K562 (cell line): ENCODE measurements around the gene MYBPHL. TPM values are rescaled to one million over a fixed set of nuclear protein-coding genes. Genes with fewer than 3 reads are reported as not detected.
A peak's percentile ranks its signal among the peaks of the same experiment; 100 is the strongest.

Experiments used
- CBX8 ChIP-seq: fragments of 200-600 bp; sonication (generic); IDR thresholded peaks from 2 replicates; pipeline ENCODE4 v1.6.1; 2012; ENCODE audit warnings: borderline replicate concordance, mixed run types, low read depth, mild to moderate bottlenecking, moderate library complexity, mixed read lengths, low read length, control low read depth, inconsistent platforms; ENCODE audit not compliant: poor library complexity, severe bottlenecking; ENCODE audit errors: extremely low read depth
- DACH1 ChIP-seq: fragments of 450-650 bp; IDR thresholded peaks from 2 replicates; pipeline ENCODE4 v1.6.1; 2018; ENCODE audit not compliant: partially characterized antibody
- ESRRB ChIP-seq: fragments of 250-450 bp; sonication (Bioruptor Pico); IDR thresholded peaks from 2 replicates; pipeline ENCODE4 v1.5.0; 2020; ENCODE audit warnings: mild to moderate bottlenecking, moderate library complexity, borderline replicate concordance
- ETV1 ChIP-seq: fragments of 450-650 bp; conservative IDR thresholded peaks from 2 replicates; pipeline ENCODE4 v1.6.1; 2016; ENCODE audit warnings: missing genetic modification characterization, control low read depth, low read depth, missing compliant biosample characterization
- HDAC8 ChIP-seq: fragments of 450-650 bp; IDR thresholded peaks from 2 replicates; pipeline ENCODE4 v1.6.1; 2016; ENCODE audit warnings: mild to moderate bottlenecking, missing genetic modification characterization, moderate library complexity, missing compliant biosample characterization
- JUNB ChIP-seq: fragments of 450-650 bp; formaldehyde crosslinking; conservative IDR thresholded peaks from 2 replicates; pipeline ENCODE4 v1.4.0; 2020; ENCODE audit warnings: mild to moderate bottlenecking
- SIN3B ChIP-seq: fragments of 450-650 bp; IDR thresholded peaks from 2 replicates; pipeline ENCODE4 v1.6.1; 2017; ENCODE audit warnings: low read depth, mild to moderate bottlenecking, moderate library complexity
- STAG1 ChIP-seq: sonication (generic); formaldehyde crosslinking; IDR thresholded peaks from 2 replicates; pipeline ENCODE4 v1.5.0; 2020; ENCODE audit warnings: missing genetic modification reagents, borderline replicate concordance
- TCF3 ChIP-seq: sonication (generic); formaldehyde crosslinking; IDR thresholded peaks from 2 replicates; pipeline ENCODE4 v1.4.0; 2020; ENCODE audit warnings: mild to moderate bottlenecking, missing genetic modification reagents
- ZBTB17 ChIP-seq: fragments of 450-650 bp; formaldehyde crosslinking; IDR thresholded peaks from 2 replicates; pipeline ENCODE4 v1.4.0; 2020; ENCODE audit warnings: mild to moderate bottlenecking
- ZNF699 ChIP-seq: fragments of 250-450 bp; sonication (Bioruptor Pico); IDR thresholded peaks from 2 replicates; pipeline ENCODE4 v1.8.0; 2021; ENCODE audit warnings: mild to moderate bottlenecking, moderate library complexity; ENCODE audit not compliant: insufficient replicate concordance
- ZNF764 ChIP-seq: fragments of 250-450 bp; sonication (Bioruptor Pico); IDR thresholded peaks from 2 replicates; pipeline ENCODE4 v1.4.0; 2020; ENCODE audit warnings: low read depth, mild to moderate bottlenecking, moderate library complexity
- polyA plus RNA-seq, 8 experiments: library from polyadenylated mRNA; depleted of rRNA in 4 of 8; stranded (reverse) in 5 of 8; unstranded in 3 of 8; fragments of >200 nt; fragmentation: Nextera tagmentation in 2 of 8; fragmentation: Illumina TruSeq in 1 of 8; extraction: Ambion mirVana in 2 of 8; extraction: Trizol in 1 of 8; gene quantifications; 2 replicates each; pipeline versions ENCODE4 v1.2.1 to v1.2.3, GENCODE V29; 2011 to 2014; ENCODE audit warnings: inconsistent platforms in 1 of 8, missing spikeins in 1 of 8
- total RNA-seq, 7 experiments: library from RNA; depleted of rRNA in 6 of 7; stranded (reverse); fragments of >200 nt in 6 of 7; fragmentation: Illumina TruSeq in 2 of 7; extraction: Trizol in 2 of 7; gene quantifications; 2 replicates each; pipeline versions ENCODE4 v1.2.1 to v1.2.3, GENCODE V29; 2011 to 2021; ENCODE audit warnings: low replicate concordance in 1 of 7
- TF ChIP-seq, protein P1 (sequence below), 2 experiments: fragments of 200-800 bp in 1 of 2; sonication (Bioruptor generic) in 1 of 2; sonication (generic) in 1 of 2; formaldehyde crosslinking in 1 of 2; IDR thresholded peaks in 1 of 2; conservative IDR thresholded peaks in 1 of 2; 2 replicates each; pipeline versions ENCODE4 v1.5.0 to v1.6.1; 2016 to 2020; ENCODE audit warnings: missing compliant biosample characterization in 1 of 2, missing genetic modification characterization in 1 of 2, missing genetic modification reagents in 1 of 2
- TF ChIP-seq, protein P2 (sequence below): fragments of 450-650 bp; IDR thresholded peaks from 2 replicates; pipeline ENCODE4 v1.6.1; 2018; ENCODE audit not compliant: partially characterized antibody
- TF ChIP-seq, protein P3 (sequence below): fragments of 450-650 bp; IDR thresholded peaks from one replicate; pipeline ENCODE4 v1.6.1; 2018; ENCODE audit warnings: mild to moderate bottlenecking, moderate library complexity; ENCODE audit not compliant: partially characterized antibody
- TF ChIP-seq, protein P4 (sequence below): fragments of 250-450 bp; sonication (Bioruptor Pico); IDR thresholded peaks from 2 replicates; pipeline ENCODE4 v1.4.0; 2020; ENCODE audit warnings: mild to moderate bottlenecking, moderate library complexity

The MYBPHL gene
- total and polyA plus RNA-seq, 9 of the 15 experiments (the other 6 are each of a cell fraction or from before 2014, with no cell fraction given): 0.20 to 1.9 (median 0.33) TPM

DNA sequence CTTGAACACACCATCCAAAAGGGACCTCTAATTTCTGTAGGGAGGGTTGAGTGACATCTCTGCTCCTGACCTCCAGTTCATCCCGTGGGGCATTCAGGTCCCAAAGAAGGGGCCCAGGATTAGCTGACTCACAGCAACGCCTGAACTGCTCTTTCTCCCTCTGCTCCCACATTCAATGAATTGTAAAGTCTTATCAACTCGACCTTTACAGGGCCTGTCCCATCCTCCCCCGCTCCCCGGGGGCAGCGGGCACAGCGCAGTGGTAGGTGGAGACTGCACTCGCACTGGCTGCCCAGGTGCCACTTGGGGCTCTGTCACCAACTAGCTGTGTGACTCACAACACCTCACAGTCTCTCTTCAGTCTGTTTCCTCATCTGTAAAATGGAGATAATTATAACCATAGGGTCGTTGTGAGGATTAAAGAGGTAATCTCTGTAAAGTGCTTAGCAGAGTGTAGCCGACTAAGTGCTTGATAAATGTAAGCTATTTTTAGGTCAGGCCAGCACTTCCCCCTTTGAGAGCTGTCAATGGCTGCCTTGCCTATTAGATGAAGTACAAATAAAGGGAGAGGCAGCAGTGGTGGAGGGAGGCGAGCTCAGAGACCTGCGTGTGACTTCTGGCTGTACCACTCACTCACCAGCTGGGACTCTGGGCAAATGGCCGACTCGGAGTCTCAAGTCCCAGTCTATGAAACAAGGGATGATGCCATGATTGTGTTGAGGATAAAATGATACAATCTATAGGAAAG, 637 bp upstream of the MYBPHL start (continued):
- TF ChIP-seq, protein P1, sequence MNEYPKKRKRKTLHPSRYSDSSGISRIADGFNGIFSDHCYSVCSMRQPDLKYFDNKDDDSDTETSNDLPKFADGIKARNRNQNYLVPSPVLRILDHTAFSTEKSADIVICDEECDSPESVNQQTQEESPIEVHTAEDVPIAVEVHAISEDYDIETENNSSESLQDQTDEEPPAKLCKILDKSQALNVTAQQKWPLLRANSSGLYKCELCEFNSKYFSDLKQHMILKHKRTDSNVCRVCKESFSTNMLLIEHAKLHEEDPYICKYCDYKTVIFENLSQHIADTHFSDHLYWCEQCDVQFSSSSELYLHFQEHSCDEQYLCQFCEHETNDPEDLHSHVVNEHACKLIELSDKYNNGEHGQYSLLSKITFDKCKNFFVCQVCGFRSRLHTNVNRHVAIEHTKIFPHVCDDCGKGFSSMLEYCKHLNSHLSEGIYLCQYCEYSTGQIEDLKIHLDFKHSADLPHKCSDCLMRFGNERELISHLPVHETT (CRISPR knock-in tag; conservative IDR thresholded peaks at IDR 0.05 in 1 of 2, IDR thresholded peaks at IDR 0.05 in 1 of 2): no peak
- no peak for TF ChIP-seq SIN3B
- no peak for TF ChIP-seq ZNF699
- no peak for TF ChIP-seq ZBTB17 (CRISPR knock-in tag)
- no peak for TF ChIP-seq ESRRB (CRISPR knock-in tag)
- peak; percentile 77 for TF ChIP-seq DACH1
- TF ChIP-seq, protein P2, sequence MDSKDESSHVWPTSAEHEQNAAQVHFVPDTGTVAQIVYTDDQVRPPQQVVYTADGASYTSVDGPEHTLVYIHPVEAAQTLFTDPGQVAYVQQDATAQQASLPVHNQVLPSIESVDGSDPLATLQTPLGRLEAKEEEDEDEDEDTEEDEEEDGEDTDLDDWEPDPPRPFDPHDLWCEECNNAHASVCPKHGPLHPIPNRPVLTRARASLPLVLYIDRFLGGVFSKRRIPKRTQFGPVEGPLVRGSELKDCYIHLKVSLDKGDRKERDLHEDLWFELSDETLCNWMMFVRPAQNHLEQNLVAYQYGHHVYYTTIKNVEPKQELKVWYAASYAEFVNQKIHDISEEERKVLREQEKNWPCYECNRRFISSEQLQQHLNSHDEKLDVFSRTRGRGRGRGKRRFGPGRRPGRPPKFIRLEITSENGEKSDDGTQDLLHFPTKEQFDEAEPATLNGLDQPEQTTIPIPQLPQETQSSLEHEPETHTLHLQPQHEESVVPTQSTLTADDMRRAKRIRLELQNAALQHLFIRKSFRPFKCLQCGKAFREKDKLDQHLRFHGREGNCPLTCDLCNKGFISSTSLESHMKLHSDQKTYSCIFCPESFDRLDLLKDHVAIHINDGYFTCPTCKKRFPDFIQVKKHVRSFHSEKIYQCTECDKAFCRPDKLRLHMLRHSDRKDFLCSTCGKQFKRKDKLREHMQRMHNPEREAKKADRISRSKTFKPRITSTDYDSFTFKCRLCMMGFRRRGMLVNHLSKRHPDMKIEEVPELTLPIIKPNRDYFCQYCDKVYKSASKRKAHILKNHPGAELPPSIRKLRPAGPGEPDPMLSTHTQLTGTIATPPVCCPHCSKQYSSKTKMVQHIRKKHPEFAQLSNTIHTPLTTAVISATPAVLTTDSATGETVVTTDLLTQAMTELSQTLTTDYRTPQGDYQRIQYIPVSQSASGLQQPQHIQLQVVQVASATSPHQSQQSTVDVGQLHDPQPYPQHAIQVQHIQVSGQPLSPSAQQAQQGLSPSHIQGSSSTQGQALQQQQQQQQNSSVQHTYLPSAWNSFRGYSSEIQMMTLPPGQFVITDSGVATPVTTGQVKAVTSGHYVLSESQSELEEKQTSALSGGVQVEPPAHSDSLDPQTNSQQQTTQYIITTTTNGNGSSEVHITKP: peak; percentile 60
- TF ChIP-seq, protein P3, sequence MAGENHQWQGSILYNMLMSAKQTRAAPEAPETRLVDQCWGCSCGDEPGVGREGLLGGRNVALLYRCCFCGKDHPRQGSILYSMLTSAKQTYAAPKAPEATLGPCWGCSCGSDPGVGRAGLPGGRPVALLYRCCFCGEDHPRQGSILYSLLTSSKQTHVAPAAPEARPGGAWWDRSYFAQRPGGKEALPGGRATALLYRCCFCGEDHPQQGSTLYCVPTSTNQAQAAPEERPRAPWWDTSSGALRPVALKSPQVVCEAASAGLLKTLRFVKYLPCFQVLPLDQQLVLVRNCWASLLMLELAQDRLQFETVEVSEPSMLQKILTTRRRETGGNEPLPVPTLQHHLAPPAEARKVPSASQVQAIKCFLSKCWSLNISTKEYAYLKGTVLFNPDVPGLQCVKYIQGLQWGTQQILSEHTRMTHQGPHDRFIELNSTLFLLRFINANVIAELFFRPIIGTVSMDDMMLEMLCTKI: no peak
- no peak for TF ChIP-seq CBX8
- TF ChIP-seq TCF3 (CRISPR knock-in tag): peak; percentile 86
- TF ChIP-seq, protein P4, sequence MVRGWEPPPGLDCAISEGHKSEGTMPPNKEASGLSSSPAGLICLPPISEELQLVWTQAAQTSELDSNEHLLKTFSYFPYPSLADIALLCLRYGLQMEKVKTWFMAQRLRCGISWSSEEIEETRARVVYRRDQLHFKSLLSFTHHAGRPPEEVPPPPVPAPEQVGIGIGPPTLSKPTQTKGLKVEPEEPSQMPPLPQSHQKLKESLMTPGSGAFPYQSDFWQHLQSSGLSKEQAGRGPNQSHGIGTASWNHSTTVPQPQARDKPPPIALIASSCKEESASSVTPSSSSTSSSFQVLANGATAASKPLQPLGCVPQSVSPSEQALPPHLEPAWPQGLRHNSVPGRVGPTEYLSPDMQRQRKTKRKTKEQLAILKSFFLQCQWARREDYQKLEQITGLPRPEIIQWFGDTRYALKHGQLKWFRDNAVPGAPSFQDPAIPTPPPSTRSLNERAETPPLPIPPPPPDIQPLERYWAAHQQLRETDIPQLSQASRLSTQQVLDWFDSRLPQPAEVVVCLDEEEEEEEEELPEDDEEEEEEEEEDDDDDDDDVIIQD (CRISPR knock-in tag): no peak
- no peak for TF ChIP-seq ETV1 (tag)
- TF ChIP-seq HDAC8 (tag): no peak
- no peak for TF ChIP-seq STAG1 (CRISPR knock-in tag)
- no peak for TF ChIP-seq ZNF764 (CRISPR knock-in tag)
- TF ChIP-seq JUNB (CRISPR knock-in tag): no peak
